Fibroblast of mammary gland (primary cell): ENCODE results near the gene STRN4.

Experiments
- DNase-seq: peaks from one replicate; pipeline ENCODE4 v3.0.0-alpha.2; 2010; ENCODE audit warnings: low read depth
- H3K4me3 ChIP-seq: 2 replicates; pipeline ENCODE4 v1.5.1; 2011; ENCODE audit warnings: low read depth, mild to moderate bottlenecking, low read length, moderate library complexity; ENCODE audit not compliant: control insufficient read depth
- CTCF ChIP-seq: conservative IDR thresholded peaks from 2 replicates; pipeline ENCODE4 v1.5.1; 2011; ENCODE audit warnings: low read depth, low read length, inconsistent platforms; ENCODE audit not compliant: control insufficient read depth, insufficient read depth

STRN4 gene

GRCh38 chr19:46724468-46724867 is 21.8 kb downstream of the STRN4 start:
- no peak for DNase-seq
- no peak overlapping the region for H3K4me3 ChIP-seq
- no peak for TF ChIP-seq CTCF

- no peak for TF ChIP-seq CTCF
- no peak for DNase-seq
- H3K4me3 ChIP-seq: no peak overlapping the region
Observed at GRCh38 chr19:46723471-46723870, 22.8 kb downstream of the STRN4 start.

DNA sequence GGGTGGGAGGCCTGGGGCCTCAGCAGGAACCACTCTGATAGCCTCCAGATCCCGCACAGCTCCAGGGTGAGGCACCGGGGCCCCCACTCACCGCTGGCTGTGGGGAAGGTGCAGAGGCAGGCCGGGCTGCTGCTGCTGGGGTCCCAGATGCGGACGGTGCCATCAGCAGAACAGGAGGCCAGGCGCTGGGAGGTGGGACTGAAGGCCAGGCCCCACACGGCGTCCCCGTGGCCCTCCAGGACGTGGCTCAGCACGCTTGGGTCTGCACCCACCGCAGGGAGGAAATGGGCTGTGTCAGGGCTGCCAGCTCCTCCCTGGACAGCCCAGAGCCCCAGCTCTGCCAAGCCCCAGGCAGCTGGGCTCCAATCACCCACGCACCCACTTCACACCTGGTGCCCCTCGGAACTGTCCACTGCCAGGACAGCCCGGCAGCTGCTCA is 23.2 kb downstream of the STRN4 start:
- DNase-seq: no peak
- no peak for TF ChIP-seq CTCF
- no peak overlapping the region for H3K4me3 ChIP-seq

DNA sequence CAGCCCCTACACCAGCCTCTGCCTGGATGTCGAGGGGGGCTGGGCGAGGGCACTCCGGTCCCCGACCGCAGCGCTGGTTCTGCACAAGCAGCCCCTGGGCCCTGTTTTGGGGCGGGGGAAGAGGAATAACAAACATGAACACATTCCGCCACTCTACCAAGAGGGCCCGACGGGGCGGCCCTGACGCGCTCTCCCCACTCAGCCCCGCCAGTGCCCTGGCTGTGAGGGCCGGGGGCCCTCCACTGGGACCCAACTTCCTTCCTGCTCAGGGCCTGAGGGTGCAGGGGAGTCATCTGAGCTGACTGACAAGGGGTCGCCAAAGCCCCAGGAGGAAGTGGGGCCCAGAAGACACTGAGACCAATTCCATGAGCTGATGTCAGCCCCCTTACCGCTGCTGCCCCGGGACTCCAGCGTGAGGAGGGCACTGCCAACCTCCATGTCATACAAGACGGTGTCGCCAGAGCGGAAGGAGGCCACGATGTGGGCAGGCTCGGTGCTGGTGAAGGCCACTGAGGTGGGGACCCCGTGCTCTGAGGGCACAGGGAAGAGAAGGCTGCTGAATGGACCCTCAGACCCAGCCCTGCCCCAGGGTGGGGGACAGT is 23.7 kb downstream of the STRN4 start:
- no peak overlapping the region for H3K4me3 ChIP-seq
- no peak for DNase-seq
- TF ChIP-seq CTCF: no peak

GRCh38 chr19:46722004-46722380 is 24.3 kb downstream of the STRN4 start:
- H3K4me3 ChIP-seq: no peak overlapping the region
- DNase-seq: no peak
- no peak for TF ChIP-seq CTCF

DNA sequence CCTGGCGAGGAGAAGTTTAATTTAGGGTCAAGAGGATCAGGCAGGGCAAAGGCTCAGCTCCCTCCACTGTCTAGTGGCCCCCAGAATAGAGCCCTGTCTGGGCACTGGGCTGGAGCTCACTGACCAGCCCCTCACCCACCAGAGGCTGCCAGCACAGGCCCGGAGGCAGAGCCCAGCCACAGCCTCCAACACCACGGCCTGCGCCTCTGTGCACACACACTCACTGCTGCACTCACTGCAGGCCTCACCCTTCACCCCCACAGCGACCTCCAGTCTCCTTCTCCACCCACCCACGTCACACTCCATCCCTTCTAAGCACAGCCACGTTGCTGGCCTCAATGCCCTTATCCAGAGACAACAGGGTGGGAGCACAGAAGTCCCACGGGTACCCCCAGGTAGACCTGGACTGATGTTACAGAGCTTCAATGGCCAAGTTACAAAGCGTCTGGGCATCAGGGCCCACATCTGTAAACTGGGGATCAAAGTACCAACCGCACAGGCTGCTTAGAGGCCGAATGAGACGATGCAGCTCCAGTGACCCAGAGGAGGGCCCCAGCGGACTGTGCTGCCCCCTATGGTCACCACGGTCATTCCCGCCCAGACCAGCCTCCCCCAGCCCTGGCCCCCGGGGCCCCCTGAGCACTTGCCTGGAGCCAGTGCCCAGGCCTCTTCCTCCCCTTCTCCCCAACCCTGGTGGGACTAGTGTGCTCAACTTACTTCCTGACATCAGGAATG is 24.8 kb downstream of the STRN4 start:
- no peak for DNase-seq
- no peak overlapping the region for H3K4me3 ChIP-seq
- peak; percentile 0 for TF ChIP-seq CTCF
